Keratinocyte (primary cell): ENCODE results near the gene SFXN1. TPM values are rescaled to one million over a fixed set of nuclear protein-coding genes. Genes with fewer than 3 reads are reported as not detected.

Experiments used
- DNase-seq: peaks from one replicate; pipeline ENCODE4 v3.0.0-alpha.2; 2011; ENCODE audit warnings: low read depth, missing footprints, low spot score
- FAIRE-seq: peaks from 2 replicates; lab custom pipeline; 2011; peaks lifted over from hg19 to GRCh38; lab: Jason Lieb, UNC
- H2AFZ ChIP-seq: 2 replicates; pipeline ENCODE4 v1.6.0; 2012; ENCODE audit warnings: low read length, control low read depth, inconsistent platforms; ENCODE audit not compliant: control insufficient read depth
- H3K27ac ChIP-seq: 2 replicates; pipeline ENCODE4 v1.5.1; 2011; ENCODE audit warnings: low read length; ENCODE audit not compliant: control insufficient read depth, insufficient read depth
- H3K27me3 ChIP-seq: 3 replicates; pipeline ENCODE4 v1.6.0; 2011; ENCODE audit warnings: low read length; ENCODE audit not compliant: control insufficient read depth, insufficient read depth; ENCODE audit errors: extremely low read depth
- H3K36me3 ChIP-seq, 2 experiments: 2 replicates in 1 of 2; 3 replicates in 1 of 2; pipeline ENCODE4 v1.5.1; 2011; ENCODE audit warnings: low read length in 2 of 2, mild to moderate bottlenecking in 1 of 2; ENCODE audit not compliant: control insufficient read depth in 2 of 2, insufficient read depth in 2 of 2; ENCODE audit errors: extremely low read depth in 1 of 2
- H3K4me1 ChIP-seq: 3 replicates; pipeline ENCODE4 v1.5.1; 2011; ENCODE audit warnings: low read length; ENCODE audit not compliant: control insufficient read depth, insufficient read depth; ENCODE audit errors: extremely low read depth
- H3K4me2 ChIP-seq: 3 replicates; pipeline ENCODE4 v1.6.0; 2011; ENCODE audit warnings: low read depth, low read length; ENCODE audit not compliant: control insufficient read depth, insufficient read depth; ENCODE audit errors: extremely low read depth
- H3K4me3 ChIP-seq, 3 experiments: fragments of 200-600 bp in 1 of 3; sonication (generic) in 1 of 3; 2 replicates in 2 of 3; 3 replicates in 1 of 3; pipeline ENCODE4 v1.5.1; 2011 to 2016; ENCODE audit warnings: low read length in 3 of 3, mild to moderate bottlenecking in 3 of 3, control low read depth in 2 of 3, inconsistent platforms in 1 of 3, low read depth in 1 of 3, mixed read lengths in 1 of 3, mixed run types in 1 of 3, moderate library complexity in 1 of 3; ENCODE audit not compliant: control insufficient read depth in 2 of 3, insufficient read depth in 2 of 3; ENCODE audit errors: extremely low read depth in 1 of 3
- H3K79me2 ChIP-seq: 2 replicates; pipeline ENCODE4 v1.6.0; 2012; ENCODE audit warnings: low read length; ENCODE audit not compliant: control insufficient read depth, insufficient read depth
- H3K9ac ChIP-seq: 3 replicates; pipeline ENCODE4 v1.6.0; 2011; ENCODE audit warnings: low read length; ENCODE audit not compliant: control insufficient read depth, insufficient read depth; ENCODE audit errors: extremely low read depth
- H3K9me1 ChIP-seq: 3 replicates; pipeline ENCODE4 v1.6.0; 2011; ENCODE audit warnings: low read length; ENCODE audit not compliant: control insufficient read depth, insufficient read depth; ENCODE audit errors: extremely low read depth
- H3K9me3 ChIP-seq: 2 replicates; pipeline ENCODE4 v1.5.1; 2012; ENCODE audit warnings: low read depth, low read length; ENCODE audit not compliant: control insufficient read depth
- H4K20me1 ChIP-seq: 3 replicates; pipeline ENCODE4 v1.6.0; 2011; ENCODE audit warnings: low read length; ENCODE audit not compliant: control insufficient read depth, insufficient read depth; ENCODE audit errors: extremely low read depth
- CTCF ChIP-seq, 3 experiments: IDR thresholded peaks in 1 of 3; conservative IDR thresholded peaks in 1 of 3; optimal IDR thresholded peaks in 1 of 3; 2 replicates in 2 of 3; 3 replicates in 1 of 3; pipeline versions ENCODE3 to v1.5.1; 2011; ENCODE audit warnings: low read length in 3 of 3, mild to moderate bottlenecking in 3 of 3, moderate library complexity in 2 of 3, control low read depth in 1 of 3, inconsistent platforms in 1 of 3; ENCODE audit not compliant: insufficient read depth in 2 of 3; ENCODE audit errors: extremely low read depth in 1 of 3
- EZH2 ChIP-seq: IDR thresholded peaks from one replicate; pipeline ENCODE4 v1.6.1; 2012; ENCODE audit warnings: inconsistent platforms, mild to moderate bottlenecking, low read length, moderate library complexity
- dilution Hi-C: fragments of 300-500 bp; cut with MboI; formaldehyde crosslinking; loops from one replicate; pipeline ENCODE4 v1.7.0; 2020; ENCODE audit warnings: low sequenced_read_pairs; ENCODE audit not compliant: extremely low pct_ligation_motif_present
- polyA plus RNA-seq, 5 experiments: library from polyadenylated mRNA; depleted of rRNA in 3 of 5; stranded (reverse) in 3 of 5; stranded (forward) in 1 of 5; unstranded in 1 of 5; fragments of >200 nt; gene quantifications; 1 replicate in 1 of 5; 2 replicates in 3 of 5; 3 replicates in 1 of 5; pipeline versions ENCODE4 v1.2.1 to v1.2.3, GENCODE V29; 2011 to 2012; ENCODE audit warnings: missing spikeins in 2 of 5, low read depth in 1 of 5, low replicate concordance in 1 of 5

The SFXN1 gene
- polyA plus RNA-seq, 1 donor (not counting 4 experiments of a cell fraction or from before 2014, with no cell fraction given) = 80.8 TPM

GRCh38 chr5:175550055-175550805 is 71.9 kb downstream of the SFXN1 start:
- Histone ChIP-seq H4K20me1 (no peaks in the 10 kb centered on the region), H3K4me1 (no peaks in the 10 kb centered on the region), H2AFZ (no peak overlapping the region), H3K9me3 (no peaks in the 10 kb centered on the region), H3K36me3 (no peaks in the 10 kb centered on the region), H3K27ac (no peak overlapping the region), H3K79me2 (no peaks in the 10 kb centered on the region), H3K4me3 (no peak overlapping the region), H3K9ac (no peak overlapping the region), H3K9me1 (no peaks in the 10 kb centered on the region), H3K4me2 (no peak overlapping the region), H3K27me3 (peaks cover 16% of the 10 kb centered on the region)
- dilution Hi-C loops = no loop called here
- no peak for FAIRE-seq
- no peak for DNase-seq
- TF ChIP-seq EZH2 (no peak), CTCF (optimal IDR thresholded peaks at IDR 0.05 in 1 of 3, IDR thresholded peaks at IDR 0.05 in 1 of 3, conservative IDR thresholded peaks at IDR 0.05 in 1 of 3; ENCODE audit: extremely low read depth in 1 of 3, insufficient read depth in 2 of 3, low read length in 3 of 3) (no peak)

- no peak for FAIRE-seq
These were observed 72.9 kb downstream of the SFXN1 start for GRCh38 chr5:175551266-175551665.

More at GRCh38 chr5:175551266-175551665, 72.9 kb downstream of the SFXN1 start:
- Histone ChIP-seq H3K9me1 (no peaks in the 10 kb centered on the region), H3K4me1 (no peaks in the 10 kb centered on the region), H3K27me3 (peaks cover 16% of the 10 kb centered on the region), H3K79me2 (no peaks in the 10 kb centered on the region), H3K4me2 (no peak overlapping the region), H3K36me3 (no peaks in the 10 kb centered on the region), H3K9ac (no peak overlapping the region), H3K27ac (no peak overlapping the region), H4K20me1 (no peaks in the 10 kb centered on the region), H3K9me3 (no peaks in the 10 kb centered on the region), H2AFZ (no peak overlapping the region), H3K4me3 (no peak overlapping the region)
- dilution Hi-C loops = no loop called here
- DNase-seq = no peak
- TF ChIP-seq CTCF (optimal IDR thresholded peaks at IDR 0.05 in 1 of 3, IDR thresholded peaks at IDR 0.05 in 1 of 3, conservative IDR thresholded peaks at IDR 0.05 in 1 of 3; ENCODE audit: extremely low read depth in 1 of 3, insufficient read depth in 2 of 3, low read length in 3 of 3) (no peak), EZH2 (no peak)
